GM18951 (cell line): Measurements from ENCODE around the gene LMOD1.

Experiments used
- POLR2A ChIP-seq: IDR thresholded peaks from 4 replicates; pipeline ENCODE4 v1.6.1; 2011; ENCODE audit warnings: mild to moderate bottlenecking; ENCODE audit not compliant: insufficient read length, insufficient read depth; ENCODE audit errors: extremely low read depth
- in situ Hi-C: fragments of 300-500 bp; cut with MboI; formaldehyde crosslinking; loops from one replicate; pipeline ENCODE4 v1.12.0; 2022; ENCODE audit warnings: low sequenced_read_pairs, mixed read lengths, inconsistent platforms; ENCODE audit not compliant: unreplicated experiment

The LMOD1 gene

DNA sequence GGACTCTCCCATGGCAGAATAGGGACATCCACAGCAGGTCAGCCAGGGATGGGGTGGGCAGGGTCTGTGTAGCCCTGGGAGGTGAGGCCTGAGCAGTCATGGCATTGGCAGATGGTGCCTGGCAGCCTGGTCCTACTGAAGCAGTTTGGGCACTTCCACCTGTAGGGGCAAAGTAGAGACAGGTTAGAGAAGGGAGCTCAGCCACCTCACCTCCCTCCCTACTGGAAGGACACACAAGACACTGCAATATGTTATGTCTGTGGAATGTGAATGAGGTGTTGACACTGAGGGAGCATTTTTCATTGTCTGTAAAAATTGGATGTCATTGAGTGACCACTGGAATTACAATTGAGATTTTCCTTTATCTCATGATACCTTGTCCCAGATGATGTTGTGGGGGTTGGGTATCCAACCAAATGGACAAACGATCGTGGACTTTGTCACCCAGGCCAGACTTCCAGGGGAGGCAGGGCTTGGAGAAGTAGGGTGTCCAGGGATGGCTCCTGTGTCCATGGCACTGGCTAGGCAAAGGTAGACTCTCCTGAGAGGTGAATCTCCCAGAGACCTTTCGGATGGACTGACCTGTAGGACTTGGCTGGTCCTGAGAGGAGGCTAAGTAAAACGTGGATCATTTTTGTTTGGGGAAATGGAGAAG, 48.0 kb downstream of the LMOD1 start:
- in situ Hi-C loops: loop anchor here (10.0 kb wide), 1 partner anchor 226 kb away; the partner anchor contains the start of gene GPR37L1
- no peak for TF ChIP-seq POLR2A

DNA sequence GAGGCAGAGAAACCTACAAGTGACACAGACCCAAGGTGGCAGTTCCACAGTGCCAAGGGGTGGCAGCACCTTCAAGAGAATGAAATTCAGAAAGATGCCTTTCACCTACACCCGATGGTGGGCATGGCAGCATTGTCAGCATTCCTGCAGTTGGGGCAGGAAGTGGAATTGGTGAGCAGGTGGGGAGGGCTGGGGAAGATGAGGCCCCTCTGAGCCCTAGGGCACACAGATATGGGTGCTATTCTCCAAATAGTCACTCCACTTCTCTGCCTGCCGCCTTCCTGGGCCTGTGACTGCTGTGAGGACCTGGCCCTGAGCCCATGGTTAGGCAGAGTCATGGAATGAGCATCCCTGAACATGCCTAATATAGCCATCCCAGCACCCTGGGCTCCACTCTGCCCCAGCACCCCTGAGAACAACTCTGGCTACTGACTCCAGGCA, 49.4 kb downstream of the LMOD1 start:
- TF ChIP-seq POLR2A: no peak
- in situ Hi-C loops: loop anchor here (10.0 kb wide), 1 partner anchor 228 kb away; the partner anchor contains the start of gene GPR37L1

DNA sequence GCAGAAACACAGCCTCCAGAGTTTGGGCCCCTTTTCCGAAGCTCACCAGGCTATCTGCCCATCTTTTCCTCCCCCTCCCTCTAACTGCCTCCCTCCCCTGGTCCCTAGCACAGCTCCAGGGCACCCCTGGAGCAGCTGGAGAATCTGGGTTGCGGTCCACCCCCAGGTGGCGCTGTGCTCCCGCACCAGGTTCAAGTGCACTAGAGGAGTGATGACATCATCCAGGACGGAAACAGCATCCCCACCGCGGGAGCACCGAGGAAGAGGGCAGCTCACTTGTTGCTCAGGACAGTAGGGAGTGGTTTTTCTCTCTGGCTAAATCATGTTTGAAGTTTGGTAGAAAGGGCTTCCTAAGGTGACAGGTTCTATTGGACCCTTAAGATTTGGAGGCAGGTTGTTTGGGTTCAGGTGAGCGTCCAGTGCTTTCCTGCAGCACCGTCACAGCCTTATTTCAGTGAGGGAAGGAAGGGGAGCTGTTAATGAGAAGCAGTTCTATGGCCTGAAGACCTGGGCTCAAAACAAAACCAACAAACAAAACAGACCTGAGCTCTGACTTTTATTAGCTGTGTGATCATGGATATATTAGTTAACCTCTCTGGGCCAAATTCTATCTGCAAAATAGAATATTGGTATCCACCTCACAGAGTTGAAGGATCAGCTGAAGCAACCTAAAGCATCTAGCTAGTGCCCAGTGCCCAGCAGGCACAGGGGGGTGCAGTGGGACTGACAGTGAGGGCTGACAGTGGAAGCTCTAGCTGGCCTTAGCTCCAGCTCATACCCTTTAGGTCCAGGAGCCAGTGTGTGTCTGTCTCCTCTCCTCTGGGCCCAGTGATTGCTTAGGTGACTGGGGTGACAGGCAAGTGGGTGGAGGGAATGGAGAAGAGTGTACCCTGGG, 50.2 kb downstream of the LMOD1 start:
- in situ Hi-C loops: loop anchor here (10.0 kb wide), 1 partner anchor 229 kb away; the partner anchor contains the start of gene GPR37L1
- no peak for TF ChIP-seq POLR2A

DNA sequence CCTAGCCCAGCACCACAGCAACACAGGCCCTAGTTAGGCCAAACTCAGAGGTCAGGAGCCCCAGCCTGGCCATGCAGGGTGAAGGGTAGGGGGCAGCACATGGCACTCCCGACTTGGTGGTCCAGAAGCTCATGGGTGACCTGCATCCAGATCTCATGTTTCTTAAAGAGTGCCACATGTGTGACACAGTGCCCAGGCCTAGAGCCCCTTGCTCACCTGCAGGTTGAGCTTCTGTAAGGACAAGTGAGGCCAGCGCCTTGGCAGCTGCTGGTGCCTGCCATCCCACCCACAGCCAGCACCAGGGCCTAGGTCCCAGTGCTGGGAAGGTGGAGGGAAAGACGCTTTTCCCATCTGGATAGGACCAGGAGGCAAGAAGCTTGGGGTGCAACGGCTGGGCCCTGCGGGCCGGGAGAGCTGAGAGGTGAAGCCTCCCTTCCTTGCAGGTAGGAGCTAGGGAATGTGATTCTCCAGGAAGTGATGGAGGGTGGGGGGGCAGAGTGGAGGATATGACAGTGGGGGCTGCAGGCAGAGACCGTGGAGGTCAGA, 51.2 kb downstream of the LMOD1 start:
- in situ Hi-C loops: loop anchor here (10.0 kb wide), 1 partner anchor 230 kb away; the partner anchor contains the start of gene GPR37L1
- no peak for TF ChIP-seq POLR2A

DNA sequence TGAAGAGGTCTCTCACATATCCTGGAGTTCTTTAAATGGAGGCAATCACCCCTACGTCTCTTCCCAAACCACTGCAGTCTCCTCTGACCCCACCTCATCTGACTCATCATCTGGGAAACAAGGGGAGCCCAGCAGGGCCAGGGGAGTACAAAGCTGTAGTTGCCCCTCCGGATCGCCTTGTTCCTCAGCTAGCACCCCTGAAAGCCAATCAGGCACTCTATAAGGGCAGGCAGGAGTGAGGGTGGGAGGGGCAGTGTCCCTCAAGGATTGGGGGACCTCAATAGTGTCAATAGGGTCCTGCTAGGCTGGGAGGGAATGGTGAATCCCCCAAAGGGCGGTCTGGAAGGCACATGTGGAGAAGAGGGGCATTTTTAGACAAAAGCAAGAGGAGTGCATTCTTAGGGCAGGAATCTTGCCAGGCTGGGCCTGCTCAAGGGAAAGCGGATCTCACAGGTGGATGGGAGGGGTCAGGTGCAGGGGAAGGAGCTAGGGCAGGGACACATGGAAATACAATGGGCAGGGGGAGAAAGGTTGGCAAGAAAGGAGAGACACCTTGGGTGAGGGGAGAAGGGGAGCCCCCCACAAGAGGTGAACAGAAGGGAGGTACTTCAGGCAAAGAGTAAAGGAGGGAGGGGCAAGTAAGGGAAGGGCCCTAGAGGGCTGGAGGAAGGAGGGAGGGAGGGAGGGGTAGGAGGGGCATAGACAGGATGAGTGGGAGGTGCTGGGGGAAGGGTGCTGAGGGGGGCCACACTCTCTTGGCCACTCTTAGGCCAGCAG, 51.8 kb downstream of the LMOD1 start:
- in situ Hi-C loops: loop anchor here (5.0 to 10.0 kb wide), 2 partner anchors 73 to 230 kb away; partner anchors contain the start of gene GPR37L1

DNA sequence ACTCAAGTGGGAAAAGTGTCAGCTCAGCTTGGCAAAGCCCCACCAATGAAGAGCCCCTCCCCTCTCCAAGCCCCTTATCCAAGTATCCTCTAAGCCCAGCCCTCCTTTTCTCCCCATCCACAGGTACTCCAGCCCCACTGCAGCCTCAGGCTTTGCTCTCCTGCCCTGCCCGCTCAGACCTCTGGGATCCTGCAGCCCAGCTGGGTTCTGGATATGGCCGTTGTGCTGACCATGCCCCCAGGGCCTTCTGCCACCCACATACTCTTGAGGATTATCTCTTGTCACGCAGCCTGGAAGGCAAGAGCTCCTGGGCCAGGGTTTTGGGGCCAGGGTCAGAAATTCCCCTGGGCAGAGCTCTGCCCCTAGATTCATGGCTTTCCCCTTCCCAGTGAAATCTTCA, 52.9 kb downstream of the LMOD1 start:
- TF ChIP-seq POLR2A: no peak
- in situ Hi-C loops: loop anchor here (5.0 to 10.0 kb wide), 2 partner anchors 74 to 231 kb away; partner anchors contain the start of gene GPR37L1

More for the DNA sequence above, 51.8 kb downstream of the LMOD1 start:
- TF ChIP-seq POLR2A: no peak

DNA sequence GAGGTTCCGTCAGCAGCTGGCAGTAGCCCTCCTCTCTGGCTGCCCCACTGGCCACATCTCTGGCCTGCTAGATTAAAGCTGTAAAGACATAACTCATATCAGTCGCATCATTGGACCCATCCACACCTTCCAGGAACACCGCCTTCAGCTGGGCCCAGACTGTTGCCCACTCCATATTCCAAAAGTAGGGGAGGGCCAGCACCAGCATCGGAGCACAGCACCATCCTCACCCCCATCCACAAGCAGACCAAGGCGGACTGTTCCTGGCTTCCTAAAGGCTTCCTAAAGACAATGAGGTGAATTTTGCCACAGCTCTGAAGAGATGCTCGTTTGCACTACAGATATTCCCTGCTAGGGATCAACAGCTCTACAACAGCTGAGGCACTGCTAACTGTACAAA, 54.1 kb downstream of the LMOD1 start:
- in situ Hi-C loops: loop anchor here (5.0 to 10.0 kb wide), 2 partner anchors 75 to 233 kb away; partner anchors contain the start of gene GPR37L1
- TF ChIP-seq POLR2A: no peak

DNA sequence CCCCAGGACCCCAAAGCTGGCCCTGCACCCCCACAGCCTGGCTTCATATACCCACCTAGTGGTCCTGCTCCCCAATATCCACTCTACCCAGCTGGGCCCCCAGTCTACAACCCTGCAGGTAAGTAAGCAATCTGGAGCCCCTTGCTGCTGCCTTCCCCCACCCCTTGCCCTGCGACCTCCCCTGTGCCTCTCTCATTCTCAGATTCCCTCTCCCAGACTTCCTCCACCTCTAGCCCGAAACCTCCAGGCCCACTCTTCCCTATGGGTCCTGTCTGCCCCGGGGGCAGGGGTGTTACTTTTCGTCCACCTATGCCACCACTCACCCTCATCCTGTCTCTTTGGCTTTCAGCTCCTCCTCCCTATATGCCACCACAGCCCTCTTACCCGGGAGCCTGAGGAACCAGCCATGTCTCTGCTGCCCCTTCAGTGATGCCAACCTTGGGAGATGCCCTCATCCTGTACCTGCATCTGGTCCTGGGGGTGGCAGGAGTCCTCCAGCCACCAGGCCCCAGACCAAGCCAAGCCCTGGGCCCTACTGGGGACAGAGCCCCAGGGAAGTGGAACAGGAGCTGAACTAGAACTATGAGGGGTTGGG, 54.8 kb downstream of the LMOD1 start:
- TF ChIP-seq POLR2A: no peak
- in situ Hi-C loops: loop anchor here (5.0 to 10.0 kb wide), 2 partner anchors 76 to 233 kb away; partner anchors contain the start of gene GPR37L1

DNA sequence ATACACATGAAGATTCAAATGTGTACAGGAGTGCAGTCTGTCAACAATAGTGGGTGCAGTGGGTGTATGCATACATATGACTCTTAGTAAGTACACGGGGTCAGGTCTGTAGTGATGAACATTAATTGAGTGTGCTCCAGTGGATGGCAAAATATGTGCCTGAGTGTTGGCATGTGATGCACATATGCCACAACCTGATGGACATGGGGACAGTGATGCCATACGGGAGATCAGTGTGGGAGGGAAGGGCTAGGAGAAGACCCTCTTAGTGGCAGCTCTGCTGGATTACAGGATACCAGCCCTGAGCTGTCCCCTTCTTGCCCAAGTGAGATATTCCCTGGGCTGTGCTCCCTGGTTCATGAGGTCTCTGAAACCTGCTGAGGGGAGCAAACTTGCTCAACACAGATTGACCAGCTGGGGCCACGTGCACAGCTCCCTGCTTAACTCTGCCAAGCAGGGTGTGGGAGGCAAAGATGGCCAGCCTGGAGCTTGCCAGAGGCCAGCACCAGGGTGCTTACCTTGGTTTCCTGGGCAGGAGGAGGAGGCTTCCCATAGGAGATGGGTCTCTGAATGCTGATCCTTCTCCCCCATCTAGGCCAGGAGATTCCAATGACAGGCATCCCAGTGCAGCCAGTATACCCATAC, 55.4 kb downstream of the LMOD1 start:
- in situ Hi-C loops: loop anchor here (5.0 to 10.0 kb wide), 2 partner anchors 76 to 234 kb away; partner anchors contain the start of gene GPR37L1
- TF ChIP-seq POLR2A: no peak

DNA sequence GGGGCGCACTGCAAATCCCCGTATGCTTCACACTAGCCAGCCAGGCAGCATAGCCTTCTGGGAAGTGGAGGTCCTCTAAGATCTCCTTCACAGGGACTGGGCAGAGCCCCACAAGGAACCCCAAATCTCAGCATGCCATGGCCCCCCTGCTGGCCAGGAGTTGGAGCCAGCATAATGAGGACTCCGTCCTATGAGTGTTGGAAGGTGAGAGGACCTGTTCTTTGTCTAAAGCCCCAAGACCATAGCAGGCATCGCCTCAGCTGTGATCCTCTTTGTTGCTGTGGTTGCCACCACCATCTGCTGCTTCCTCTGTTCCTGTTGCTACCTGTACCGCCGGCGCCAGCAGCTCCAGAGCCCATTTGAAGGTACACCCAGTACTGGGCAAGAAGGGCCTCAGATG, 56.1 kb downstream of the LMOD1 start:
- TF ChIP-seq POLR2A: no peak
- in situ Hi-C loops: loop anchor here (5.0 to 10.0 kb wide), 2 partner anchors 77 to 235 kb away; partner anchors contain the start of gene GPR37L1
